Measurements from ENCODE around the gene SLC11A2. TPM values are rescaled to one million over a fixed set of nuclear protein-coding genes. Genes with fewer than 3 reads are reported as not detected.
A peak's percentile ranks its signal among the peaks of the same experiment; 100 is the strongest.

The SLC11A2 gene
- total and polyA plus RNA-seq, 9 of the 15 experiments (the other 6 are each of a cell fraction or from before 2014, with no cell fraction given) = 21.1 to 54.0 (median 32.9) TPM

DNA sequence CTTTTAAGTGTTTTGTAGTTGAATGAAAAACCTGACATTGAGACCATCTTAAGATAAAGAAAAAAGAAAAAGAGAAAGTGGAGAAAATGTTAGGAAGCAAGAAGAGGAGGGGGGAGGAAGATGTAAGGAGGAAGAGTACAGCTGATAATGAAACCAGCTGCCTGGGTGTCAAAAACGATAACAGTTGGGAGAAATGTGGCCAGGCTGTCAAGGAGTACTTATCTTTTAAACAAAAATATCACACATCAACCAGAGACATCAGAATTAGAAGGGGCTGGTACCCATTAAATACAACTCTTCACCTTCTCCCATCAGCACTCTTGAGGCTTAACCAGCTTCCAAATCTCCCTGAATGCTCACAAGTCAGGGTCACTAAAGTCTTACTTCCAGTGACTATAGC lies 4.5 kb downstream of the SLC11A2 start (continued):
- TF ChIP-seq TAF9B (IDR thresholded peaks at IDR 0.05; ENCODE audit: partially characterized antibody) (peak; percentile 97), XRCC5 (IDR thresholded peaks at IDR 0.05; ENCODE audit: low read depth, low read length) (no peak), CC2D1A (IDR thresholded peaks at IDR 0.05) (peak; percentile 80; the same call in 1 of the 2 replicates), RBM39 (optimal IDR thresholded peaks at IDR 0.05; ENCODE audit: low read depth, low read length) (no peak), ZNF282 (CRISPR knock-in tag; IDR thresholded peaks at IDR 0.05) (no peak), ZFP36 (IDR thresholded peaks at IDR 0.05; ENCODE audit: low read depth, low read length, partially characterized antibody) (no peak), ZNF316 (IDR thresholded peaks at IDR 0.05) (no peak), ZNF764 (CRISPR knock-in tag; IDR thresholded peaks at IDR 0.05; ENCODE audit: low read depth) (no peak), BCL6 (CRISPR knock-in tag; IDR thresholded peaks at IDR 0.05) (no peak), NR4A1 (CRISPR knock-in tag; IDR thresholded peaks at IDR 0.05) (no peak), NR4A1 (tag; IDR thresholded peaks at IDR 0.05) (no peak)
- TF ChIP-seq, protein P1, sequence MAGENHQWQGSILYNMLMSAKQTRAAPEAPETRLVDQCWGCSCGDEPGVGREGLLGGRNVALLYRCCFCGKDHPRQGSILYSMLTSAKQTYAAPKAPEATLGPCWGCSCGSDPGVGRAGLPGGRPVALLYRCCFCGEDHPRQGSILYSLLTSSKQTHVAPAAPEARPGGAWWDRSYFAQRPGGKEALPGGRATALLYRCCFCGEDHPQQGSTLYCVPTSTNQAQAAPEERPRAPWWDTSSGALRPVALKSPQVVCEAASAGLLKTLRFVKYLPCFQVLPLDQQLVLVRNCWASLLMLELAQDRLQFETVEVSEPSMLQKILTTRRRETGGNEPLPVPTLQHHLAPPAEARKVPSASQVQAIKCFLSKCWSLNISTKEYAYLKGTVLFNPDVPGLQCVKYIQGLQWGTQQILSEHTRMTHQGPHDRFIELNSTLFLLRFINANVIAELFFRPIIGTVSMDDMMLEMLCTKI (IDR thresholded peaks at IDR 0.05; ENCODE audit: partially characterized antibody) = no peak
- TF ChIP-seq, protein P2, sequence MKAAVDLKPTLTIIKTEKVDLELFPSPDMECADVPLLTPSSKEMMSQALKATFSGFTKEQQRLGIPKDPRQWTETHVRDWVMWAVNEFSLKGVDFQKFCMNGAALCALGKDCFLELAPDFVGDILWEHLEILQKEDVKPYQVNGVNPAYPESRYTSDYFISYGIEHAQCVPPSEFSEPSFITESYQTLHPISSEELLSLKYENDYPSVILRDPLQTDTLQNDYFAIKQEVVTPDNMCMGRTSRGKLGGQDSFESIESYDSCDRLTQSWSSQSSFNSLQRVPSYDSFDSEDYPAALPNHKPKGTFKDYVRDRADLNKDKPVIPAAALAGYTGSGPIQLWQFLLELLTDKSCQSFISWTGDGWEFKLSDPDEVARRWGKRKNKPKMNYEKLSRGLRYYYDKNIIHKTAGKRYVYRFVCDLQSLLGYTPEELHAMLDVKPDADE (conservative IDR thresholded peaks at IDR 0.05; ENCODE audit: control insufficient read depth, low read depth, low read length) = no peak
- TF ChIP-seq, protein P3, sequence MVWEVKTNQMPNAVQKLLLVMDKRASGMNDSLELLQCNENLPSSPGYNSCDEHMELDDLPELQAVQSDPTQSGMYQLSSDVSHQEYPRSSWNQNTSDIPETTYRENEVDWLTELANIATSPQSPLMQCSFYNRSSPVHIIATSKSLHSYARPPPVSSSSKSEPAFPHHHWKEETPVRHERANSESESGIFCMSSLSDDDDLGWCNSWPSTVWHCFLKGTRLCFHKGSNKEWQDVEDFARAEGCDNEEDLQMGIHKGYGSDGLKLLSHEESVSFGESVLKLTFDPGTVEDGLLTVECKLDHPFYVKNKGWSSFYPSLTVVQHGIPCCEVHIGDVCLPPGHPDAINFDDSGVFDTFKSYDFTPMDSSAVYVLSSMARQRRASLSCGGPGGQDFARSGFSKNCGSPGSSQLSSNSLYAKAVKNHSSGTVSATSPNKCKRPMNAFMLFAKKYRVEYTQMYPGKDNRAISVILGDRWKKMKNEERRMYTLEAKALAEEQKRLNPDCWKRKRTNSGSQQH (CRISPR knock-in tag; IDR thresholded peaks at IDR 0.05) = 0 out of 2 replicates have a peak, but pooled peaks have one; percentile 65
- TF ChIP-seq, protein P4, sequence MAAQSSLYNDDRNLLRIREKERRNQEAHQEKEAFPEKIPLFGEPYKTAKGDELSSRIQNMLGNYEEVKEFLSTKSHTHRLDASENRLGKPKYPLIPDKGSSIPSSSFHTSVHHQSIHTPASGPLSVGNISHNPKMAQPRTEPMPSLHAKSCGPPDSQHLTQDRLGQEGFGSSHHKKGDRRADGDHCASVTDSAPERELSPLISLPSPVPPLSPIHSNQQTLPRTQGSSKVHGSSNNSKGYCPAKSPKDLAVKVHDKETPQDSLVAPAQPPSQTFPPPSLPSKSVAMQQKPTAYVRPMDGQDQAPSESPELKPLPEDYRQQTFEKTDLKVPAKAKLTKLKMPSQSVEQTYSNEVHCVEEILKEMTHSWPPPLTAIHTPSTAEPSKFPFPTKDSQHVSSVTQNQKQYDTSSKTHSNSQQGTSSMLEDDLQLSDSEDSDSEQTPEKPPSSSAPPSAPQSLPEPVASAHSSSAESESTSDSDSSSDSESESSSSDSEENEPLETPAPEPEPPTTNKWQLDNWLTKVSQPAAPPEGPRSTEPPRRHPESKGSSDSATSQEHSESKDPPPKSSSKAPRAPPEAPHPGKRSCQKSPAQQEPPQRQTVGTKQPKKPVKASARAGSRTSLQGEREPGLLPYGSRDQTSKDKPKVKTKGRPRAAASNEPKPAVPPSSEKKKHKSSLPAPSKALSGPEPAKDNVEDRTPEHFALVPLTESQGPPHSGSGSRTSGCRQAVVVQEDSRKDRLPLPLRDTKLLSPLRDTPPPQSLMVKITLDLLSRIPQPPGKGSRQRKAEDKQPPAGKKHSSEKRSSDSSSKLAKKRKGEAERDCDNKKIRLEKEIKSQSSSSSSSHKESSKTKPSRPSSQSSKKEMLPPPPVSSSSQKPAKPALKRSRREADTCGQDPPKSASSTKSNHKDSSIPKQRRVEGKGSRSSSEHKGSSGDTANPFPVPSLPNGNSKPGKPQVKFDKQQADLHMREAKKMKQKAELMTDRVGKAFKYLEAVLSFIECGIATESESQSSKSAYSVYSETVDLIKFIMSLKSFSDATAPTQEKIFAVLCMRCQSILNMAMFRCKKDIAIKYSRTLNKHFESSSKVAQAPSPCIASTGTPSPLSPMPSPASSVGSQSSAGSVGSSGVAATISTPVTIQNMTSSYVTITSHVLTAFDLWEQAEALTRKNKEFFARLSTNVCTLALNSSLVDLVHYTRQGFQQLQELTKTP (IDR thresholded peaks at IDR 0.05; ENCODE audit: low read depth in 1 of 2, partially characterized antibody in 2 of 2) = peak in 1 of 2 experiments; percentile 63
- TF ChIP-seq, protein P5, sequence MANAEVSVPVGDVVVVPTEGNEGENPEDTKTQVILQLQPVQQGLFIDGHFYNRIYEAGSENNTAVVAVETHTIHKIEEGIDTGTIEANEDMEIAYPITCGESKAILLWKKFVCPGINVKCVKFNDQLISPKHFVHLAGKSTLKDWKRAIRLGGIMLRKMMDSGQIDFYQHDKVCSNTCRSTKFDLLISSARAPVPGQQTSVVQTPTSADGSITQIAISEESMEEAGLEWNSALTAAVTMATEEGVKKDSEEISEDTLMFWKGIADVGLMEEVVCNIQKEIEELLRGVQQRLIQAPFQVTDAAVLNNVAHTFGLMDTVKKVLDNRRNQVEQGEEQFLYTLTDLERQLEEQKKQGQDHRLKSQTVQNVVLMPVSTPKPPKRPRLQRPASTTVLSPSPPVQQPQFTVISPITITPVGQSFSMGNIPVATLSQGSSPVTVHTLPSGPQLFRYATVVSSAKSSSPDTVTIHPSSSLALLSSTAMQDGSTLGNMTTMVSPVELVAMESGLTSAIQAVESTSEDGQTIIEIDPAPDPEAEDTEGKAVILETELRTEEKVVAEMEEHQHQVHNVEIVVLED (CRISPR knock-in tag; IDR thresholded peaks at IDR 0.05) = no peak
- TF ChIP-seq, protein P6, sequence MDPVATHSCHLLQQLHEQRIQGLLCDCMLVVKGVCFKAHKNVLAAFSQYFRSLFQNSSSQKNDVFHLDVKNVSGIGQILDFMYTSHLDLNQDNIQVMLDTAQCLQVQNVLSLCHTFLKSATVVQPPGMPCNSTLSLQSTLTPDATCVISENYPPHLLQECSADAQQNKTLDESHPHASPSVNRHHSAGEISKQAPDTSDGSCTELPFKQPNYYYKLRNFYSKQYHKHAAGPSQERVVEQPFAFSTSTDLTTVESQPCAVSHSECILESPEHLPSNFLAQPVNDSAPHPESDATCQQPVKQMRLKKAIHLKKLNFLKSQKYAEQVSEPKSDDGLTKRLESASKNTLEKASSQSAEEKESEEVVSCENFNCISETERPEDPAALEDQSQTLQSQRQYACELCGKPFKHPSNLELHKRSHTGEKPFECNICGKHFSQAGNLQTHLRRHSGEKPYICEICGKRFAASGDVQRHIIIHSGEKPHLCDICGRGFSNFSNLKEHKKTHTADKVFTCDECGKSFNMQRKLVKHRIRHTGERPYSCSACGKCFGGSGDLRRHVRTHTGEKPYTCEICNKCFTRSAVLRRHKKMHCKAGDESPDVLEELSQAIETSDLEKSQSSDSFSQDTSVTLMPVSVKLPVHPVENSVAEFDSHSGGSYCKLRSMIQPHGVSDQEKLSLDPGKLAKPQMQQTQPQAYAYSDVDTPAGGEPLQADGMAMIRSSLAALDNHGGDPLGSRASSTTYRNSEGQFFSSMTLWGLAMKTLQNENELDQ (CRISPR knock-in tag; IDR thresholded peaks at IDR 0.05; ENCODE audit: borderline replicate concordance) = no peak
